ENCODE results near the gene RAD51B.
"Not testable (repeated sequence)": the region's sequence is repeated elsewhere in the genome, so short reads cannot be mapped to it uniquely, and the experiment has no call there.

Gene RAD51B

GRCh38 chr14:67965696-67966095 lies 146.1 kb downstream of the RAD51B start:
- no peak overlapping the region for H3K4me3 ChIP-seq (ENCODE audit: low read length)
- no peak overlapping the region for H4K8ac ChIP-seq (ENCODE audit: low read depth, low read length)
- H2BK5ac ChIP-seq (ENCODE audit: low read length), result no peak overlapping the region
- H3K56ac ChIP-seq (ENCODE audit: low read length), result no peak overlapping the region
- peaks cover 2% of the 10 kb centered on the region for H3K4me1 ChIP-seq (ENCODE audit: control insufficient read depth, low read depth, low read length)
- no peak overlapping the region for H4K5ac ChIP-seq (ENCODE audit: low read length)
- H2BK120ac ChIP-seq (ENCODE audit: low read depth, low read length), result no peak overlapping the region
- H3K36me3 ChIP-seq (ENCODE audit: control insufficient read depth, insufficient read depth, low read length), result no peaks in the 10 kb centered on the region
- H3K79me2 ChIP-seq (ENCODE audit: control insufficient read depth, insufficient read depth, low read length), result no peaks in the 10 kb centered on the region
- H2AK5ac ChIP-seq (ENCODE audit: low read length), result no peak overlapping the region
- no peak overlapping the region for H3K9ac ChIP-seq (ENCODE audit: low read length)
- DNase-seq, result no peak
- no peak overlapping the region for H3K18ac ChIP-seq (ENCODE audit: low read length)
- no peak overlapping the region for H2BK15ac ChIP-seq (replicated peaks; ENCODE audit: low read depth)
- no peak overlapping the region for H3K27ac ChIP-seq (ENCODE audit: low read depth, low read length)
- H3K4ac ChIP-seq (ENCODE audit: low read depth, low read length), result no peak overlapping the region
- H3K79me1 ChIP-seq (ENCODE audit: low read length), result no peaks in the 10 kb centered on the region
- no peaks in the 10 kb centered on the region for H3K27me3 ChIP-seq (ENCODE audit: insufficient read depth, low read length, poor library complexity)
- no CpG with 5 or more reads among the region's 3 CpGs for WGBS (ENCODE audit: extremely low coverage, insufficient coverage, low lambda C conversion rate)
- H3K23ac ChIP-seq (ENCODE audit: low read length), result no peak overlapping the region
- no peak overlapping the region for H3K4me2 ChIP-seq (ENCODE audit: low read length)

GRCh38 chr14:67967206-67967605 lies 147.6 kb downstream of the RAD51B start:
- DNase-seq, result no peak

GRCh38 chr14:67967970-67968369 lies 148.4 kb downstream of the RAD51B start:
- not testable (repeated sequence) for H3K56ac ChIP-seq (ENCODE audit: low read length); H3K4me1 ChIP-seq (ENCODE audit: control insufficient read depth, low read depth, low read length); H3K79me2 ChIP-seq (ENCODE audit: control insufficient read depth, insufficient read depth, low read length); H3K4me3 ChIP-seq (ENCODE audit: low read length); H4K5ac ChIP-seq (ENCODE audit: low read length); H3K4ac ChIP-seq (ENCODE audit: low read depth, low read length); H2AK5ac ChIP-seq (ENCODE audit: low read length); H2BK5ac ChIP-seq (ENCODE audit: low read length); H3K9ac ChIP-seq (ENCODE audit: low read length); DNase-seq; H3K18ac ChIP-seq (ENCODE audit: low read length); H4K8ac ChIP-seq (ENCODE audit: low read depth, low read length); H3K27me3 ChIP-seq (ENCODE audit: insufficient read depth, low read length, poor library complexity); H3K23ac ChIP-seq (ENCODE audit: low read length); H3K27ac ChIP-seq (ENCODE audit: low read depth, low read length); H3K79me1 ChIP-seq (ENCODE audit: low read length); H3K4me2 ChIP-seq (ENCODE audit: low read length); H2BK120ac ChIP-seq (ENCODE audit: low read depth, low read length); H2BK15ac ChIP-seq (replicated peaks; ENCODE audit: low read depth); H3K36me3 ChIP-seq (ENCODE audit: control insufficient read depth, insufficient read depth, low read length)
- WGBS (ENCODE audit: extremely low coverage, insufficient coverage, low lambda C conversion rate), result no CpG with 5 or more reads among the region's 2 CpGs

More at GRCh38 chr14:67967206-67967605, 147.6 kb downstream of the RAD51B start:
- no peak overlapping the region for H4K5ac ChIP-seq (ENCODE audit: low read length)
- H3K79me1 ChIP-seq (ENCODE audit: low read length), result no peaks in the 10 kb centered on the region
- peaks cover 2% of the 10 kb centered on the region for H3K4me1 ChIP-seq (ENCODE audit: control insufficient read depth, low read depth, low read length)
- no peak overlapping the region for H3K4ac ChIP-seq (ENCODE audit: low read depth, low read length)
- no peak overlapping the region for H3K23ac ChIP-seq (ENCODE audit: low read length)
- no peak overlapping the region for H3K56ac ChIP-seq (ENCODE audit: low read length)
- WGBS (ENCODE audit: extremely low coverage, insufficient coverage, low lambda C conversion rate), result no CpG with 5 or more reads among the region's 1 CpG
- H3K4me2 ChIP-seq (ENCODE audit: low read length), result no peak overlapping the region
- no peak overlapping the region for H3K27ac ChIP-seq (ENCODE audit: low read depth, low read length)
- no peak overlapping the region for H2BK15ac ChIP-seq (replicated peaks; ENCODE audit: low read depth)
- no peak overlapping the region for H2BK5ac ChIP-seq (ENCODE audit: low read length)
- H3K79me2 ChIP-seq (ENCODE audit: control insufficient read depth, insufficient read depth, low read length), result no peaks in the 10 kb centered on the region
- H2AK5ac ChIP-seq (ENCODE audit: low read length), result no peak overlapping the region
- no peaks in the 10 kb centered on the region for H3K27me3 ChIP-seq (ENCODE audit: insufficient read depth, low read length, poor library complexity)
- no peak overlapping the region for H3K4me3 ChIP-seq (ENCODE audit: low read length)
- H3K36me3 ChIP-seq (ENCODE audit: control insufficient read depth, insufficient read depth, low read length), result no peaks in the 10 kb centered on the region
- H2BK120ac ChIP-seq (ENCODE audit: low read depth, low read length), result no peak overlapping the region
- no peak overlapping the region for H4K8ac ChIP-seq (ENCODE audit: low read depth, low read length)
- H3K9ac ChIP-seq (ENCODE audit: low read length), result no peak overlapping the region
- no peak overlapping the region for H3K18ac ChIP-seq (ENCODE audit: low read length)

- Histone ChIP-seq H3K56ac (ENCODE audit: low read length) (no peak overlapping the region), H3K27me3 (ENCODE audit: insufficient read depth, low read length, poor library complexity) (no peaks in the 10 kb centered on the region), H3K79me2 (ENCODE audit: control insufficient read depth, insufficient read depth, low read length) (no peaks in the 10 kb centered on the region), H3K79me1 (ENCODE audit: low read length) (no peaks in the 10 kb centered on the region), H3K18ac (ENCODE audit: low read length) (no peak overlapping the region), H2BK15ac (replicated peaks; ENCODE audit: low read depth) (no peak overlapping the region), H3K23ac (ENCODE audit: low read length) (no peak overlapping the region), H2BK120ac (ENCODE audit: low read depth, low read length) (no peak overlapping the region), H4K8ac (ENCODE audit: low read depth, low read length) (no peak overlapping the region), H3K4me1 (ENCODE audit: control insufficient read depth, low read depth, low read length) (peaks cover 2% of the 10 kb centered on the region), H3K4me2 (ENCODE audit: low read length) (no peak overlapping the region), H3K4me3 (ENCODE audit: low read length) (no peak overlapping the region), H3K9ac (ENCODE audit: low read length) (no peak overlapping the region), H3K36me3 (ENCODE audit: control insufficient read depth, insufficient read depth, low read length) (no peaks in the 10 kb centered on the region), H3K4ac (ENCODE audit: low read depth, low read length) (no peak overlapping the region), H2BK5ac (ENCODE audit: low read length) (no peak overlapping the region), H3K27ac (ENCODE audit: low read depth, low read length) (no peak overlapping the region), H2AK5ac (ENCODE audit: low read length) (no peak overlapping the region), H4K5ac (ENCODE audit: low read length) (no peak overlapping the region)
- no peak for DNase-seq
- no CpG with 5 or more reads among the region's 4 CpGs for WGBS (ENCODE audit: extremely low coverage, insufficient coverage, low lambda C conversion rate)
Observed at GRCh38 chr14:67970923-67971322, 151.3 kb downstream of the RAD51B start.

GRCh38 chr14:67971627-67972625 lies 152.3 kb downstream of the RAD51B start:
- H4K5ac ChIP-seq (ENCODE audit: low read length), result no peak overlapping the region
- H3K9ac ChIP-seq (ENCODE audit: low read length), result no peak overlapping the region
- no peak overlapping the region for H2BK15ac ChIP-seq (replicated peaks; ENCODE audit: low read depth)
- H3K4me1 ChIP-seq (ENCODE audit: control insufficient read depth, low read depth, low read length), result no peaks in the 10 kb centered on the region
- H3K4me2 ChIP-seq (ENCODE audit: low read length), result no peak overlapping the region
- no peaks in the 10 kb centered on the region for H3K27me3 ChIP-seq (ENCODE audit: insufficient read depth, low read length, poor library complexity)
- H4K8ac ChIP-seq (ENCODE audit: low read depth, low read length), result no peak overlapping the region
- no peak overlapping the region for H2BK5ac ChIP-seq (ENCODE audit: low read length)
- H3K79me2 ChIP-seq (ENCODE audit: control insufficient read depth, insufficient read depth, low read length), result no peaks in the 10 kb centered on the region
- H3K18ac ChIP-seq (ENCODE audit: low read length), result no peak overlapping the region
- no peak overlapping the region for H3K56ac ChIP-seq (ENCODE audit: low read length)
- no peaks in the 10 kb centered on the region for H3K79me1 ChIP-seq (ENCODE audit: low read length)
- no peak overlapping the region for H2BK120ac ChIP-seq (ENCODE audit: low read depth, low read length)
- no peak for DNase-seq
- WGBS (ENCODE audit: extremely low coverage, insufficient coverage, low lambda C conversion rate), result no CpG with 5 or more reads among the region's 4 CpGs
- H3K4ac ChIP-seq (ENCODE audit: low read depth, low read length), result no peak overlapping the region
- H3K36me3 ChIP-seq (ENCODE audit: control insufficient read depth, insufficient read depth, low read length), result no peaks in the 10 kb centered on the region
- no peak overlapping the region for H3K23ac ChIP-seq (ENCODE audit: low read length)
- no peak overlapping the region for H3K4me3 ChIP-seq (ENCODE audit: low read length)
- H3K27ac ChIP-seq (ENCODE audit: low read depth, low read length), result no peak overlapping the region
- no peak overlapping the region for H2AK5ac ChIP-seq (ENCODE audit: low read length)
